Adrenal gland (tissue), 19 donors: ENCODE data around the gene KRTAP10-9. TPM values are rescaled to one million over a fixed set of nuclear protein-coding genes. Genes with fewer than 3 reads are reported as not detected.
"Not testable (repeated sequence)": the region's sequence is repeated elsewhere in the genome, so short reads cannot be mapped to it uniquely, and the experiment has no call there.

Experiments used
- DNase-seq, 7 donors: peaks; one replicate each; pipeline ENCODE4 v3.0.0-alpha.2; 2019 to 2020
- H3K27ac ChIP-seq, 5 donors: fragments of 200-600 bp; sonication (generic) in 4 of 5; 1 replicate in 3 of 5; 2 replicates in 2 of 5; pipeline versions ENCODE4 v1.5.1 to v1.8.0; 2016 to 2020; ENCODE audit warnings: mild to moderate bottlenecking in 1 of 5
- H3K27me3 ChIP-seq: fragments of 200-600 bp; 2 replicates; pipeline ENCODE4 v1.8.0; 2021
- H3K36me3 ChIP-seq, 2 donors: fragments of 200-600 bp; replicated peaks in 1 of 2; 1 replicate in 1 of 2; 2 replicates in 1 of 2; pipeline versions ENCODE4 v1.5.1 to v1.8.0; 2018 to 2022
- H3K4me1 ChIP-seq, 2 donors: fragments of 200-600 bp; replicated peaks in 1 of 2; 1 replicate in 1 of 2; 2 replicates in 1 of 2; pipeline versions ENCODE4 v1.5.1 to v1.8.0; 2018 to 2021
- H3K4me3 ChIP-seq, 4 donors: fragments of 200-600 bp; sonication (generic) in 3 of 4; one replicate each; pipeline ENCODE4 v1.5.1; 2016 to 2018
- H3K9me3 ChIP-seq, 3 donors: fragments of 200-600 bp; sonication (generic) in 1 of 3; replicated peaks in 1 of 3; 1 replicate in 2 of 3; 2 replicates in 1 of 3; pipeline versions ENCODE4 v1.5.1 to v1.8.0; 2016 to 2021
- CTCF ChIP-seq, 6 experiments: fragments of 450-650 bp in 4 of 6; fragments of 200-600 bp in 2 of 6; sonication (generic) in 1 of 6; IDR thresholded peaks; 1 replicate in 5 of 6; 2 replicates in 1 of 6; pipeline versions ENCODE4 v1.5.1 to v1.8.0; 2016 to 2021; ENCODE audit warnings: antibody characterized with exemption in 6 of 6, mild to moderate bottlenecking in 2 of 6, moderate library complexity in 1 of 6
- POLR2A ChIP-seq, 2 donors: fragments of 450-650 bp; IDR thresholded peaks; one replicate each; pipeline ENCODE4 v1.6.1; 2017; ENCODE audit warnings: antibody characterized with exemption in 2 of 2, mild to moderate bottlenecking in 2 of 2, moderate library complexity in 1 of 2
- WGBS, 4 donors: extraction: QIAGEN DNeasy Blood & Tissue Kit in 2 of 4; methylation state at CpG; one replicate each; pipeline versions ENCODE4 v1.1.5 to v1.1.7; 2013 to 2017; 5-methylcytosine and 5-hydroxymethylcytosine counted together
- intact Hi-C, 2 donors: fragments of 100-400 bp; cut with DNase I; formaldehyde crosslinking; loops; one replicate each; pipeline versions ENCODE4 v1.14.1 to v1.15.0; 2022 to 2023
- long read RNA-seq, 10 donors: library from polyadenylated mRNA in 3 of 10; unstranded in 2 of 10; stranded (forward) in 1 of 10; transcript quantifications; one replicate each; pipeline ENCODE4 v2.0.0 and lab custom pipeline, GENCODE V29; 2021 to 2026
- polyA plus RNA-seq, 3 donors: library from polyadenylated mRNA; stranded (reverse); fragments of 200-250 nt in 2 of 3; fragments of 350-450 nt in 1 of 3; fragmentation: Illumina TruSeq in 1 of 3; extraction: RNeasy Lipid Tissue Mini Kit (QIAGEN cat#74804) in 1 of 3; gene quantifications; one replicate each; pipeline ENCODE4 v1.2.3, GENCODE V29; 2013 to 2014
- total RNA-seq, 9 donors: library from RNA; depleted of rRNA in 4 of 9; stranded (reverse); fragments of >200 nt in 4 of 9; fragments of 120-200 nt in 1 of 9; fragmentation: NEBNext Ultra II Directional in 1 of 9; extraction: Animal tissue kit (Norgen Biotek cat#: 25700) in 1 of 9; gene quantifications; one replicate each; pipeline versions ENCODE4 v1.1.0 to v1.2.4, GENCODE V29; 2013 to 2023
- donor health status: healthy with polysubstance abuse.
- donor health status: Bipolar disorder and iron deficiency.
- donor health status: DM: yes; HTN: yes; CAD: no.
- donor health status: DM: no; HTN: no; CAD: no.
- donor health status: DM: no; HTN: no; CAD: no.
- donor health status: DM: yes; HTN: yes; CAD: no.

KRTAP10-9 gene
- total RNA-seq = not detected
- not detected for polyA plus RNA-seq
- long read RNA-seq, donor 1 = 0 reads
- long read RNA-seq, donor 2 = 0 reads
- long read RNA-seq, donor 3 = 0 reads
- long read RNA-seq, donor 4 = 0 reads
- long read RNA-seq, donor 5 = 0 reads
- long read RNA-seq, donor 6 = 0 reads
- long read RNA-seq, donor 7 = 0 reads
- long read RNA-seq, donor 8 = 0 reads
- long read RNA-seq, donor 9 = 0 reads
- long read RNA-seq, donor 10 = 0 reads

GRCh38 chr21:44626673-44627143, at the start of gene KRTAP10-9:
Gene KRTAP10-9 (plus strand): TSS chr21:44627093. CDS start chr21:44627172, 79 bp downstream.
- no peak within 1 kb of the TSS for H3K27ac ChIP-seq
- TF ChIP-seq CTCF (IDR thresholded peaks at IDR 0.05) (no peak), POLR2A (IDR thresholded peaks at IDR 0.05) (no peak)
- 43 to 52% methylated on average over 7 of the region's 7 CpGs; no CpG with 5 or more reads in 2 of the 4 donors for WGBS, 4 donors
- H3K4me1 ChIP-seq = no peaks in the 10 kb centered on the region
- H3K36me3 ChIP-seq = no peaks in the 10 kb centered on the region
- no peak within 1 kb of the TSS for H3K4me3 ChIP-seq
- H3K9me3 ChIP-seq = peaks cover 0 to 5% (median 0%) of the 10 kb centered on the region in 3 donors
- H3K27me3 ChIP-seq = no peaks in the 10 kb centered on the region
- intact Hi-C loops = no loop called here
- no peak for DNase-seq

- TF ChIP-seq POLR2A (IDR thresholded peaks at IDR 0.05) = no peak
- no peak for TF ChIP-seq CTCF (IDR thresholded peaks at IDR 0.05)
- intact Hi-C loops = no loop called here
- H3K4me1 ChIP-seq = no peaks in the 10 kb centered on the region
- no peak overlapping the region for H3K4me3 ChIP-seq
- H3K9me3 ChIP-seq = peaks cover 0 to 7% (median 0%) of the 10 kb centered on the region in 3 donors
- H3K27ac ChIP-seq = no peak overlapping the region
- DNase-seq = peak in 1 of 7 donors; percentile 23
- no peaks in the 10 kb centered on the region for H3K36me3 ChIP-seq
- 85 to 92% (median 90%) methylated on average over 9 to 17 of the region's 17 CpGs for WGBS, 4 donors
- H3K27me3 ChIP-seq = peaks cover 3% of the 10 kb centered on the region
Measured at GRCh38 chr21:44578371-44579055, 48.4 kb upstream of the KRTAP10-9 start.

- Histone ChIP-seq H3K4me3 (no peak overlapping the region), H3K4me1 (no peaks in the 10 kb centered on the region), H3K36me3 (no peaks in the 10 kb centered on the region), H3K27ac (no peak overlapping the region), H3K9me3 (peaks cover 0 to 7% (median 0%) of the 10 kb centered on the region in 3 donors), H3K27me3 (peaks cover 7% of the 10 kb centered on the region)
- 59 to 78% (median 74%) methylated on average over 7 to 22 of the region's 22 CpGs for WGBS, 4 donors
- DNase-seq = peak in 1 of 7 donors; percentile 6
- TF ChIP-seq CTCF (IDR thresholded peaks at IDR 0.05) (no peak), POLR2A (IDR thresholded peaks at IDR 0.05) (no peak)
- intact Hi-C loops = no loop called here
Measured at GRCh38 chr21:44579056-44579832, 47.6 kb upstream of the KRTAP10-9 start.

GRCh38 chr21:44579833-44580144, 47.1 kb upstream of the KRTAP10-9 start:
- Histone ChIP-seq H3K4me3 (no peak overlapping the region), H3K36me3 (no peaks in the 10 kb centered on the region), H3K4me1 (no peaks in the 10 kb centered on the region), H3K27ac (no peak overlapping the region), H3K9me3 (peaks cover 0 to 7% (median 0%) of the 10 kb centered on the region in 3 donors), H3K27me3 (peaks cover 5% of the 10 kb centered on the region)
- intact Hi-C loops = no loop called here
- TF ChIP-seq CTCF (IDR thresholded peaks at IDR 0.05) (no peak), POLR2A (IDR thresholded peaks at IDR 0.05) (no peak)
- DNase-seq = peak in 1 of 7 donors; percentile 11
- 65 to 71% (median 65%) methylated on average over 7 of the region's 7 CpGs for WGBS, 4 donors

- H3K27ac ChIP-seq, H3K4me3 ChIP-seq, H3K36me3 ChIP-seq, intact Hi-C loops, H3K9me3 ChIP-seq, H3K27me3 ChIP-seq, H3K4me1 ChIP-seq: not testable (repeated sequence)
- DNase-seq = peak in 1 of 7 donors; percentile 9
- WGBS, 4 donors = 38 to 49% (median 43%) methylated on average over 14 to 19 of the region's 19 CpGs
Measured at GRCh38 chr21:44580231-44580821, 46.6 kb upstream of the KRTAP10-9 start, which contains the start of gene KRTAP10-5. Gene KRTAP10-5 (minus strand): TSS chr21:44580604. CDS start chr21:44580578, 26 bp downstream.
